K562 (cell line): ENCODE data around the gene RNF11. TPM values are rescaled to one million over a fixed set of nuclear protein-coding genes. Genes with fewer than 3 reads are reported as not detected.

ENCODE experiments used
- ATAC-seq: fragments of 200-7000 bp; cut with Tn5 transposase; 3 replicates; pipeline ENCODE4 v1.9.1; 2020; ENCODE audit warnings: moderate library complexity
- BruUV-seq: library from RNA; stranded (reverse); fragments of 400-500 nt; replicated peaks from 2 replicates; lab custom pipeline; 2021; lab: Mats Ljungman, UMichigan
- CTCF ChIA-PET: fragments of 300-600 bp; formaldehyde crosslinking; extraction: SDS; loops from one replicate; lab custom pipeline; 2021; ENCODE audit warnings: low intra/inter-chr PET ratio; lab: Yijun Ruan, JAX
- POLR2A ChIA-PET: fragments of 300-600, 350-650 bp; sonication (Branson Sonifier 250); formaldehyde crosslinking; extraction: SDS; loops from one replicate; lab custom pipeline; 2021; ENCODE audit warnings: antibody characterized with exemption, inconsistent platforms; lab: Yijun Ruan, JAX
- DNase-seq, 4 experiments: peaks; one replicate each; pipeline versions ENCODE4 v3.0.0 to v3.0.0-alpha.2; 2011 to 2018; ENCODE audit warnings: low spot score in 3 of 4, mixed read lengths in 3 of 4; ENCODE audit errors: extremely low read depth in 1 of 4
- FAIRE-seq: peaks from 2 replicates; lab custom pipeline; 2011; peaks lifted over from hg19 to GRCh38; lab: Jason Lieb, UNC
- H2AFZ ChIP-seq: 2 replicates; pipeline ENCODE4 v1.6.0; 2011; ENCODE audit warnings: low read depth, low read length, control low read depth, inconsistent platforms
- H3K27ac ChIP-seq: fragments of 200-600 bp; 3 replicates; pipeline ENCODE4 v1.8.0; 2011; ENCODE audit warnings: low read depth, mild to moderate bottlenecking, control low read depth, inconsistent platforms, low read length, moderate library complexity, mixed read lengths; ENCODE audit errors: extremely low read depth
- H3K27me3 ChIP-seq, 2 experiments: fragments of 300-600 bp in 1 of 2; 2 replicates in 1 of 2; 3 replicates in 1 of 2; pipeline versions ENCODE4 v1.6.0 to v1.8.0; 2011; ENCODE audit warnings: inconsistent platforms in 2 of 2, low read length in 2 of 2, mild to moderate bottlenecking in 1 of 2, mixed read lengths in 1 of 2, moderate library complexity in 1 of 2; ENCODE audit not compliant: control insufficient read depth in 2 of 2, insufficient read depth in 2 of 2
- H3K36me3 ChIP-seq: fragments of 300-600 bp; 3 replicates; pipeline ENCODE4 v1.8.0; 2011; ENCODE audit warnings: mild to moderate bottlenecking, low read length, inconsistent platforms; ENCODE audit not compliant: control insufficient read depth, insufficient read depth
- H3K4me1 ChIP-seq, 2 experiments: fragments of 200-600 bp in 1 of 2; replicated peaks in 1 of 2; 2 replicates in 1 of 2; 3 replicates in 1 of 2; pipeline versions ENCODE4 v1.5.1 to v1.8.0; 2011; ENCODE audit warnings: inconsistent platforms in 2 of 2, low read length in 2 of 2, mild to moderate bottlenecking in 1 of 2, mixed read lengths in 1 of 2, moderate library complexity in 1 of 2; ENCODE audit not compliant: control insufficient read depth in 2 of 2, insufficient read depth in 2 of 2
- H3K4me2 ChIP-seq: 2 replicates; pipeline ENCODE4 v1.6.1; 2011; ENCODE audit warnings: low read length, control low read depth, inconsistent platforms, mixed read lengths; ENCODE audit not compliant: insufficient read depth
- H3K4me3 ChIP-seq: fragments of 200-600 bp; sonication (generic), shearing (Covaris generic); 2 replicates; pipeline ENCODE4 v1.5.1; 2016; ENCODE audit warnings: control low read depth, inconsistent platforms
- H3K79me2 ChIP-seq: fragments of 200-600 bp; 3 replicates; pipeline ENCODE4 v1.8.0; 2011; ENCODE audit warnings: low read length, inconsistent platforms; ENCODE audit not compliant: control insufficient read depth, insufficient read depth
- H3K9ac ChIP-seq, 2 experiments: 2 replicates each; pipeline versions ENCODE4 v1.6.0 to v1.6.1; 2011; ENCODE audit warnings: low read depth in 2 of 2, low read length in 2 of 2, control low read depth in 1 of 2, inconsistent platforms in 1 of 2, mild to moderate bottlenecking in 1 of 2, mixed read lengths in 1 of 2; ENCODE audit not compliant: insufficient read depth in 1 of 2
- H3K9me1 ChIP-seq: one replicate; pipeline ENCODE4 v1.6.0; 2011; ENCODE audit warnings: inconsistent platforms, mild to moderate bottlenecking, low read length, moderate library complexity; ENCODE audit not compliant: control insufficient read depth, insufficient read depth
- H3K9me3 ChIP-seq: replicated peaks from 2 replicates; pipeline ENCODE4 v1.5.1; 2011; ENCODE audit warnings: low read depth, low read length, inconsistent platforms; ENCODE audit not compliant: control insufficient read depth, insufficient read depth
- H4K20me1 ChIP-seq: replicated peaks from 2 replicates; pipeline ENCODE4 v1.6.1; 2011; ENCODE audit warnings: low read length, inconsistent platforms, mixed read lengths; ENCODE audit not compliant: control insufficient read depth, insufficient read depth
- ATF6 ChIP-seq: sonication (generic); formaldehyde crosslinking; IDR thresholded peaks from 2 replicates; pipeline ENCODE4 v1.4.0; 2020; ENCODE audit warnings: mild to moderate bottlenecking, missing genetic modification reagents
- ETV5 ChIP-seq: sonication (generic); formaldehyde crosslinking; IDR thresholded peaks from 2 replicates; pipeline ENCODE4 v1.4.0; 2020; ENCODE audit warnings: low read depth, mild to moderate bottlenecking, missing genetic modification reagents
- HNRNPH1 ChIP-seq: fragments of 200-400 bp; formaldehyde crosslinking; optimal IDR thresholded peaks from 2 replicates; pipeline ENCODE3; 2017; ENCODE audit warnings: low read depth, mild to moderate bottlenecking, low read length, moderate library complexity
- MGA ChIP-seq: fragments of 450-650 bp; IDR thresholded peaks from 2 replicates; pipeline ENCODE4 v1.6.1; 2016; ENCODE audit warnings: mild to moderate bottlenecking, moderate library complexity
- POLR2B ChIP-seq: fragments of 450-650 bp; IDR thresholded peaks from 2 replicates; pipeline ENCODE4 v1.6.1; 2018; ENCODE audit warnings: low read depth; ENCODE audit not compliant: partially characterized antibody
- ZNF280A ChIP-seq: fragments of 450-650 bp; IDR thresholded peaks from 2 replicates; pipeline ENCODE4 v1.6.1; 2018; ENCODE audit warnings: mild to moderate bottlenecking, low read depth; ENCODE audit not compliant: partially characterized antibody
- WGBS: fragments of 100-300 bp; shearing (Covaris generic); methylation state at CpG from one replicate; pipeline ENCODE4 v1.1.6; 2016; ENCODE audit warnings: low coverage, mixed read lengths; ENCODE audit not compliant: insufficient coverage; ENCODE audit errors: missing lambda C conversion rate; 5-methylcytosine and 5-hydroxymethylcytosine counted together
- in situ Hi-C: fragments of 300-500 bp; cut with MboI; formaldehyde crosslinking; loops from 4 replicates; pipeline ENCODE4 v1.15.0; 2018; ENCODE audit warnings: inconsistent platforms, mixed read lengths
- intact Hi-C: fragments of 100-400 bp; cut with micrococcal nuclease; formaldehyde crosslinking; loops from 2 replicates; pipeline ENCODE4 v1.14.2; 2022
- polyA plus RNA-seq, 8 experiments: library from polyadenylated mRNA; depleted of rRNA in 4 of 8; stranded (reverse) in 5 of 8; unstranded in 3 of 8; fragments of >200 nt; fragmentation: Nextera tagmentation in 2 of 8; fragmentation: Illumina TruSeq in 1 of 8; extraction: Ambion mirVana in 2 of 8; extraction: Trizol in 1 of 8; gene quantifications; 2 replicates each; pipeline versions ENCODE4 v1.2.1 to v1.2.3, GENCODE V29; 2011 to 2014; ENCODE audit warnings: inconsistent platforms in 1 of 8, missing spikeins in 1 of 8
- total RNA-seq, 7 experiments: library from RNA; depleted of rRNA in 6 of 7; stranded (reverse); fragments of >200 nt in 6 of 7; fragmentation: Illumina TruSeq in 2 of 7; extraction: Trizol in 2 of 7; gene quantifications; 2 replicates each; pipeline versions ENCODE4 v1.2.1 to v1.2.3, GENCODE V29; 2011 to 2021; ENCODE audit warnings: low replicate concordance in 1 of 7

Gene RNF11
- total and polyA plus RNA-seq, 9 of the 15 experiments (the other 6 are each of a cell fraction or from before 2014, with no cell fraction given) = 5.7 to 34.3 (median 23.1) TPM

GRCh38 chr1:51230501-51231078, 5.5 kb upstream of the RNF11 start:
- Histone ChIP-seq H2AFZ (0 out of 2 replicates have a peak overlapping the region, but pooled peaks have one; percentile 17), H3K4me2 (peak overlapping the region; percentile 31; the same call in 1 of the 2 replicates), H3K27ac (no peak overlapping the region), H3K9ac (no peak overlapping the region), H3K79me2 (no peaks in the 10 kb centered on the region), H3K4me1 (peaks cover 13 to 19% of the 10 kb centered on the region in 2 experiments), H3K9me1 (no peaks in the 10 kb centered on the region), H3K4me3 (no peak overlapping the region), H3K27me3 (no peaks in the 10 kb centered on the region), H3K36me3 (no peaks in the 10 kb centered on the region), H3K9me3 (no peaks in the 10 kb centered on the region), H4K20me1 (no peaks in the 10 kb centered on the region)
- POLR2A ChIA-PET = interaction anchor here (0.8 kb wide), 1 partner anchor 12 kb away, joined by 3 read pairs; no protein-coding TSS in a partner anchor
- FAIRE-seq (no peak), ATAC-seq (no peak), DNase-seq (peak in 2 of 4 experiments; percentile 19 to 26)
- BruUV-seq = no TSS peak
- 20% methylated on average over 5 of the region's 5 CpGs for WGBS
- in situ Hi-C loops (no loop called here), intact Hi-C loops (no loop called here)
- CTCF ChIA-PET = no interaction called here
- TF ChIP-seq MGA (0 out of 2 replicates have a peak, but pooled peaks have one; percentile 12), POLR2B (no peak), ZNF280A (no peak), ETV5 (CRISPR knock-in tag) (no peak), HNRNPH1 (no peak), ATF6 (CRISPR knock-in tag) (no peak)
